Measurements from ENCODE around the gene MORC2. TPM values are rescaled to one million over a fixed set of nuclear protein-coding genes. Genes with fewer than 3 reads are reported as not detected.

Gene MORC2
- total RNA-seq, 4 donors from 2014 or later, result 9.5 to 24.0 (median 13.1) TPM

- DNase-seq, result no peak
- intact Hi-C loops (cut with DNase I), result no loop called here
- H3K36me3 ChIP-seq, result peaks cover 0 to 8% (median 0%) of the 10 kb centered on the region in 3 donors
Observed at GRCh38 chr22:30902496-30903357, 65.8 kb downstream of the MORC2 start.

GRCh38 chr22:30894371-30894740 is 74.2 kb downstream of the MORC2 start:
- Histone ChIP-seq H3K4me1 (no peaks in the 10 kb centered on the region), H3K36me3 (peaks cover 0 to 13% (median 0%) of the 10 kb centered on the region in 3 donors), H3K4me3 (no peak overlapping the region), H3K27ac (no peak overlapping the region), H3K27me3 (no peaks in the 10 kb centered on the region), H3K9me3 (peaks cover 0 to 5% (median 0%) of the 10 kb centered on the region in 3 donors)
- DNase-seq, result no peak
- WGBS, 2 donors, result 72 to 79% methylated on average over 3 of the region's 3 CpGs
- TF ChIP-seq CTCF (IDR thresholded peaks at IDR 0.05), result no peak
- TF ChIP-seq POLR2A (IDR thresholded peaks at IDR 0.05), result no peak
- intact Hi-C loops (cut with DNase I), result no loop called here

More at GRCh38 chr22:30902496-30903357, 65.8 kb downstream of the MORC2 start:
- Histone ChIP-seq H3K4me1 (no peaks in the 10 kb centered on the region), H3K9me3 (peaks cover 0 to 5% (median 5%) of the 10 kb centered on the region in 3 donors), H3K4me3 (no peak overlapping the region), H3K27me3 (no peaks in the 10 kb centered on the region), H3K27ac (no peak overlapping the region)
- no peak for TF ChIP-seq POLR2A (IDR thresholded peaks at IDR 0.05)
- no peak for TF ChIP-seq CTCF (IDR thresholded peaks at IDR 0.05)
- 71 to 72% methylated on average over 16 of the region's 16 CpGs for WGBS, 2 donors

- Histone ChIP-seq H3K27ac (no peak overlapping the region), H3K9me3 (no peaks in the 10 kb centered on the region), H3K4me3 (no peak overlapping the region), H3K27me3 (no peaks in the 10 kb centered on the region), H3K36me3 (peaks cover 0 to 15% (median 0%) of the 10 kb centered on the region in 3 donors), H3K4me1 (no peaks in the 10 kb centered on the region)
- DNase-seq, result no peak
- 82 to 86% methylated on average over 15 to 16 of the region's 23 CpGs for WGBS, 2 donors
- TF ChIP-seq CTCF (IDR thresholded peaks at IDR 0.05) (no peak), POLR2A (IDR thresholded peaks at IDR 0.05) (no peak)
- intact Hi-C loops (cut with DNase I), result no loop called here
Observed at GRCh38 chr22:30893434-30894370, 74.9 kb downstream of the MORC2 start.

- no peaks in the 10 kb centered on the region for H3K9me3 ChIP-seq
- no peaks in the 10 kb centered on the region for H3K27me3 ChIP-seq
- intact Hi-C loops (cut with DNase I), result no loop called here
- no peak overlapping the region for H3K27ac ChIP-seq
- 100% methylated on average over 3 of the region's 5 CpGs; no CpG with 5 or more reads in 1 of the 2 donors for WGBS, 2 donors
- DNase-seq, result no peak
- no peak overlapping the region for H3K4me3 ChIP-seq
- no peaks in the 10 kb centered on the region for H3K4me1 ChIP-seq
- TF ChIP-seq POLR2A (IDR thresholded peaks at IDR 0.05) (no peak), CTCF (IDR thresholded peaks at IDR 0.05) (no peak)
- H3K36me3 ChIP-seq, result peaks cover 0 to 22% (median 0%) of the 10 kb centered on the region in 3 donors
Observed at GRCh38 chr22:30892731-30893221, 75.8 kb downstream of the MORC2 start.

Measured in esophagus squamous epithelium (tissue), 5 donors.